IgD-negative memory B cell (primary cell): ENCODE results near the gene FOXP4. TPM values are rescaled to one million over a fixed set of nuclear protein-coding genes. Genes with fewer than 3 reads are reported as not detected.

Source experiments
- H3K27ac Mint-ChIP-seq, 3 donors: one replicate each; pipeline ENCODE4 v1.8.0; 2020 to 2022; ENCODE audit warnings: mild to moderate bottlenecking in 3 of 3, mixed read lengths in 3 of 3, moderate library complexity in 1 of 3
- H3K27me3 Mint-ChIP-seq: one replicate; pipeline ENCODE4 v1.8.0; 2021; ENCODE audit warnings: mixed read lengths
- H3K36me3 Mint-ChIP-seq: one replicate; pipeline ENCODE4 v1.8.0; 2020; ENCODE audit warnings: mild to moderate bottlenecking, mixed read lengths
- H3K4me1 Mint-ChIP-seq, 3 donors: one replicate each; pipeline ENCODE4 v1.8.0; 2020 to 2022; ENCODE audit warnings: mixed read lengths in 3 of 3, mild to moderate bottlenecking in 1 of 3
- H3K4me3 Mint-ChIP-seq, 4 donors: one replicate each; pipeline ENCODE4 v1.8.0; 2020 to 2022; ENCODE audit warnings: mild to moderate bottlenecking in 4 of 4, mixed read lengths in 4 of 4, moderate library complexity in 3 of 4
- H3K9me3 Mint-ChIP-seq, 3 donors: one replicate each; pipeline ENCODE4 v1.8.0; 2020 to 2021; ENCODE audit warnings: mixed read lengths in 3 of 3, mild to moderate bottlenecking in 1 of 3
- polyA plus RNA-seq: library from polyadenylated mRNA; unstranded; fragments of 300-500 nt; fragmentation: Illumina TruSeq; gene quantifications from one replicate; pipeline ENCODE4 v1.2.3, GENCODE V29; 2021

FOXP4 gene
- polyA plus RNA-seq, 1 donor from 2014 or later = 2.6 TPM

GRCh38 chr6:41561416-41561815 is 15.2 kb downstream of the FOXP4 start:
- Mint-ChIP-seq H3K4me1 (peaks cover 5 to 26% (median 22%) of the 10 kb centered on the region in 3 donors), H3K4me3 (peak overlapping the region in 3 of 4 donors; percentile 60 to 98 (median 91)), H3K27ac (peak overlapping the region; percentile 71 to 97 (median 92)), H3K36me3 (no peaks in the 10 kb centered on the region), H3K9me3 (no peaks in the 10 kb centered on the region), H3K27me3 (no peaks in the 10 kb centered on the region)

- H3K36me3 Mint-ChIP-seq = no peaks in the 10 kb centered on the region
- no peaks in the 10 kb centered on the region for H3K27me3 Mint-ChIP-seq
- peak overlapping the region in 3 of 4 donors; percentile 42 to 98 (median 60) for H3K4me3 Mint-ChIP-seq
- peaks cover 5 to 26% (median 22%) of the 10 kb centered on the region in 3 donors for H3K4me1 Mint-ChIP-seq
- no peaks in the 10 kb centered on the region for H3K9me3 Mint-ChIP-seq
- peak overlapping the region; percentile 84 to 97 (median 92) for H3K27ac Mint-ChIP-seq
These were observed 16.0 kb downstream of the FOXP4 start for GRCh38 chr6:41561931-41562911.

GRCh38 chr6:41563060-41563776 is 17.0 kb downstream of the FOXP4 start:
- Mint-ChIP-seq H3K9me3 (no peaks in the 10 kb centered on the region), H3K4me3 (peak overlapping the region in 1 of 4 donors; percentile 12), H3K27me3 (no peaks in the 10 kb centered on the region), H3K4me1 (peaks cover 5 to 22% (median 22%) of the 10 kb centered on the region in 3 donors), H3K36me3 (no peaks in the 10 kb centered on the region), H3K27ac (peak overlapping the region in 2 of 3 donors; percentile 53 to 75)

DNA sequence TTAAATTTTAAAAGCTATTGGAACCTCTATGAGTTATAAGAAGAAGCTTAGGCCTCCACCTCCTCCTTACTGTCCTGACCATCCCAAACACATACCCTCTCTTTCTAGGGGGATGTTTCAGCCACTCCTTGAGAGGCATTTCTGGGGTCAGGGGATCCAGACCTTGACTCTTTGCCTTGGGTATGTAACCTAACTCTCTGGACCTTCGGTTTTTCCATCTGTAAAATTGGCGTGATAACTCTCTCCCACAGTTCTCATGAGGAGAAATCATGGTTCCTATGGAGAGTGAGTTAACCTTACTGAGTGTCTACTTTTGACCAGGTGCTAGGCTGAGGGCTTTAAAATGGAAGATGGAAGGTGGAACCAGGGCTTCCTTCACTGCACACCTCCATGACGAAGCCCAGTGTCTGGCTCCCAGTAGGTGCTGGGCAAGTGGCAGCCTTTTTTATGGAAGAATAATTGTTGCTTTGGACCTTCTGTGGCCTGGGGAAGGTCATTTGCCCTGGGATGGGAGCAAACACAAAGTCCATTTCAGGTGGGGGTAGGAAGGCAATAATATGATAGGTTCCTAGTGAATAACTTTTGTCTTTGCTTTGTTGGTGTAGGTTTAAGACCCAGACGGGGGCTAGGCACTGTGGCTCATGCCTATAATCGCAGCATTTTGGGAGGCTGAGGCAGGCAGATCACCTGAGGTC is 18.4 kb downstream of the FOXP4 start:
- Mint-ChIP-seq H3K36me3 (no peaks in the 10 kb centered on the region), H3K4me1 (peaks cover 7 to 20% (median 18%) of the 10 kb centered on the region in 3 donors), H3K9me3 (no peaks in the 10 kb centered on the region), H3K27me3 (no peaks in the 10 kb centered on the region), H3K27ac (no peak overlapping the region), H3K4me3 (no peak overlapping the region)

- Mint-ChIP-seq H3K4me3 (no peak overlapping the region), H3K9me3 (no peaks in the 10 kb centered on the region), H3K36me3 (no peaks in the 10 kb centered on the region), H3K4me1 (peaks cover 1 to 11% (median 8%) of the 10 kb centered on the region in 3 donors), H3K27me3 (no peaks in the 10 kb centered on the region), H3K27ac (no peak overlapping the region)
These were observed 19.5 kb downstream of the FOXP4 start for GRCh38 chr6:41565701-41566100.

GRCh38 chr6:41566961-41567360 is 20.8 kb downstream of the FOXP4 start:
- Mint-ChIP-seq H3K9me3 (no peaks in the 10 kb centered on the region), H3K36me3 (no peaks in the 10 kb centered on the region), H3K27ac (no peak overlapping the region), H3K4me1 (peaks cover 0 to 8% (median 5%) of the 10 kb centered on the region in 3 donors), H3K4me3 (no peak overlapping the region), H3K27me3 (no peaks in the 10 kb centered on the region)

DNA sequence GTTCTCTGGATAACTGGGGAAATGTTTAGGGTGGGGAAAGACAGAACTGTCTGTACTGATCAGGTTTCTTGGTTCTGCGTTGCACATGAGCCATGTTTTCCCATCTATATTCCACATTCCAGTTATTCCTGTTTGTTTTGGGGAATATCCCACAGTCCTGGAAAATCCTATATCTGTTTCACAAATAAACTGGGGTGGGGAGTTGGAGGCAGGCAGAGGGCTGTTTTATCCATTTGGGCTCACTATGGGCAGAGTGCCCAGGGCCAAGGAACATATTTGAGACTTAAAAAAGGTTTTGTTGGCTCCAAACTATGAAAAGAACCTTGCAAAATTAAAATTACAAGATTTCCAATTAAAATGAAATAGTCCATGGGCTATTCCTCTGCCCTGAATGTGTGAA is 21.5 kb downstream of the FOXP4 start:
- Mint-ChIP-seq H3K36me3 (no peaks in the 10 kb centered on the region), H3K4me3 (no peak overlapping the region), H3K4me1 (peaks cover 2 to 7% (median 2%) of the 10 kb centered on the region in 3 donors)

GRCh38 chr6:41568202-41568584 is 22.0 kb downstream of the FOXP4 start:
- Mint-ChIP-seq H3K4me3 (no peak overlapping the region), H3K36me3 (peaks cover under 1% of the 10 kb centered on the region), H3K4me1 (peaks cover 2 to 9% (median 7%) of the 10 kb centered on the region in 3 donors)

More for the DNA sequence above, 21.5 kb downstream of the FOXP4 start:
- H3K9me3 Mint-ChIP-seq = no peaks in the 10 kb centered on the region
- H3K27ac Mint-ChIP-seq = no peak overlapping the region
- no peaks in the 10 kb centered on the region for H3K27me3 Mint-ChIP-seq

GRCh38 chr6:41568585-41569384 is 22.6 kb downstream of the FOXP4 start:
- no peaks in the 10 kb centered on the region for H3K9me3 Mint-ChIP-seq
- H3K4me1 Mint-ChIP-seq = peaks cover 2 to 12% (median 9%) of the 10 kb centered on the region in 3 donors
- H3K36me3 Mint-ChIP-seq = peaks cover 2% of the 10 kb centered on the region
- H3K27ac Mint-ChIP-seq = peak overlapping the region in 1 of 3 donors; percentile 93
- no peaks in the 10 kb centered on the region for H3K27me3 Mint-ChIP-seq
- no peak overlapping the region for H3K4me3 Mint-ChIP-seq

More at GRCh38 chr6:41568202-41568584, 22.0 kb downstream of the FOXP4 start:
- Mint-ChIP-seq H3K9me3 (no peaks in the 10 kb centered on the region), H3K27me3 (no peaks in the 10 kb centered on the region), H3K27ac (no peak overlapping the region)

- H3K4me3 Mint-ChIP-seq = no peak overlapping the region
- peaks cover 5 to 12% (median 9%) of the 10 kb centered on the region in 3 donors for H3K4me1 Mint-ChIP-seq
- H3K9me3 Mint-ChIP-seq = no peaks in the 10 kb centered on the region
- H3K36me3 Mint-ChIP-seq = peaks cover 2% of the 10 kb centered on the region
- H3K27ac Mint-ChIP-seq = no peak overlapping the region
- no peaks in the 10 kb centered on the region for H3K27me3 Mint-ChIP-seq
These were observed 24.1 kb downstream of the FOXP4 start for GRCh38 chr6:41570259-41570615.

DNA sequence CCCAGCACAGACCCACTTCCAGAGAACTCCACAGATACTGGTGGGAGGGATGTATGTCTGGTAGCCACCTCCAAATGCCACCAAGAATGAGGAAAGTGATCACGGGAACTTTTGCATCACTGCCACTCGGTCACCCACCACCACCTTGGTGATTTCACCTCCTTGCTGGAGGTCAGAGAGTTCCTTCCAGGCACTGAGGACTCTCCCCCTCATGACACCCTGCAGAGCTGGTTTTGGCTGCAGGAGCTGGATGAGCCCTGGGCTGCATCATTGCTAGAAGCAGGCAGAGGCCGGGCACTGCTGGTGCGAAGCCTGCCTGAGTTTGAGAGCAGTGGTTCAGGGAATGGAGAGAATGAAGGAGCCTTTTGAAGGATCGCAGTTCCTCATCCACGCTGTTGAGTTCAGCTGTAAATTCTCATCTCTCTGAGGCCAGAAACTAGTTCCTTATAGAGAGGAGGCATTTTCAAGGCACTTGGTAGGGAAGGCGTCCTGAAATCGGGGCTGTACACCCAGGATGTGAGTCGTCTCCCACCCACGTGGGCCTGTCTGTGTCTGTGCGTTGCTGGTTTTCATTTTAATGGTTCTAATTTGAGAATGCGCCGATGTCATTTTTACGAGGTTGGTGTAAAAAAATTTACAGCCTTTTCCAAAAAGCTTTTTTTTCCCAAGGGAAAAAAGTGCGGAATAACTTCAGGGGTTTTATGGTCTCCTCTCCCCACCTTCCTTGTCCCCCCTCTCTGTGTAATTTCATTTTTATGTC is 25.0 kb downstream of the FOXP4 start:
- H3K36me3 Mint-ChIP-seq = peaks cover 2% of the 10 kb centered on the region
- no peak overlapping the region for H3K4me3 Mint-ChIP-seq
- peaks cover 5 to 12% (median 9%) of the 10 kb centered on the region in 3 donors for H3K4me1 Mint-ChIP-seq
- no peaks in the 10 kb centered on the region for H3K9me3 Mint-ChIP-seq
- H3K27ac Mint-ChIP-seq = peak overlapping the region in 1 of 3 donors; percentile 74
- H3K27me3 Mint-ChIP-seq = no peaks in the 10 kb centered on the region

DNA sequence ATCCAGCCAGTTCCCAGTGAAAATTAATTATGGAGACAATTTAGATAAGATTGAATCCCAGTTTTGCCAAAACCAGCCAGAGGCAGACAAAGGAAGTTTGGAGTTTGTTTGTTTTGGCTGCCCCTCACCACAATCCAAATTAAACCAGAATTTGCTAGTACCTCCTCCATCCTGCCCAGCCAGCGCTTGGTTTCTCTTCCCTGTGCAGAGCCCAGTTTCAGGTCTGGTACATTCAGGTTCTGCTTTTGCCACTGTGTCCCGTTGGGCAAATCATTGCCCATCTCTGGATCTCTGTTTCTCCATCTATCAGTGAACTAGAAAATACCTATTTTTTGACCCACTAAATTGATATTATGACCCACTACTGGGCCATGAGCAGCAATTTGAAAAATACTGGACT is 26.4 kb downstream of the FOXP4 start:
- no peaks in the 10 kb centered on the region for H3K9me3 Mint-ChIP-seq
- no peaks in the 10 kb centered on the region for H3K27me3 Mint-ChIP-seq
- H3K27ac Mint-ChIP-seq = peak overlapping the region in 1 of 3 donors; percentile 65
- peaks cover 7 to 12% (median 10%) of the 10 kb centered on the region in 3 donors for H3K4me1 Mint-ChIP-seq
- H3K36me3 Mint-ChIP-seq = peaks cover 2% of the 10 kb centered on the region
- peak overlapping the region in 1 of 4 donors; percentile 66 for H3K4me3 Mint-ChIP-seq

DNA sequence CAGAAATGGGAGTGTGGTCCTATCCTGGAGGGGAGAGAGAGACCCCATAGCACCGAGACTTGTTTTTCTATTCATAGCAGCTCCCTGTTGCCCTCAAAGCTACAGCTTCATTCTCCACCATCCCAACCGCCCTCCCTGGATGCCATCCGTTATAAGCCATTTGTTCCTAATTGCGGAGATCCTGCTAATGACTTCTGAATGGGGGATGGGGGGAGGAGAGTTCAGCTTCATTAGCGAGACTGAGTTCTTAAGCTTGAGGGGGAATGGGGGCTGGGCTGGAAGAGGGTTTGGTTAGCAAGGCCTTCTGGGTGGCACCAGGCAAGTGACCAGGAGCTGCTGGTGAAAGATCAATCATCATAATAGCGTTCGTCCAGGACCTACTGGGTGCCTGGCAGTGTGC is 27.1 kb downstream of the FOXP4 start:
- Mint-ChIP-seq H3K9me3 (no peaks in the 10 kb centered on the region), H3K27me3 (no peaks in the 10 kb centered on the region), H3K4me3 (no peak overlapping the region), H3K4me1 (peaks cover 9 to 12% (median 11%) of the 10 kb centered on the region in 3 donors), H3K36me3 (peaks cover 2% of the 10 kb centered on the region), H3K27ac (no peak overlapping the region)
